IPS-NIHi11 (cell line): ENCODE measurements around the gene FAM185A.
A peak's percentile ranks its signal among the peaks of the same experiment; 100 is the strongest.
"Not testable (repeated sequence)": the region's sequence is repeated elsewhere in the genome, so short reads cannot be mapped to it uniquely, and the experiment has no call there.

Experiments
- DNase-seq: peaks from one replicate; pipeline ENCODE4 v3.0.0; 2012; ENCODE audit warnings: mixed read lengths, low spot score

FAM185A gene

DNA sequence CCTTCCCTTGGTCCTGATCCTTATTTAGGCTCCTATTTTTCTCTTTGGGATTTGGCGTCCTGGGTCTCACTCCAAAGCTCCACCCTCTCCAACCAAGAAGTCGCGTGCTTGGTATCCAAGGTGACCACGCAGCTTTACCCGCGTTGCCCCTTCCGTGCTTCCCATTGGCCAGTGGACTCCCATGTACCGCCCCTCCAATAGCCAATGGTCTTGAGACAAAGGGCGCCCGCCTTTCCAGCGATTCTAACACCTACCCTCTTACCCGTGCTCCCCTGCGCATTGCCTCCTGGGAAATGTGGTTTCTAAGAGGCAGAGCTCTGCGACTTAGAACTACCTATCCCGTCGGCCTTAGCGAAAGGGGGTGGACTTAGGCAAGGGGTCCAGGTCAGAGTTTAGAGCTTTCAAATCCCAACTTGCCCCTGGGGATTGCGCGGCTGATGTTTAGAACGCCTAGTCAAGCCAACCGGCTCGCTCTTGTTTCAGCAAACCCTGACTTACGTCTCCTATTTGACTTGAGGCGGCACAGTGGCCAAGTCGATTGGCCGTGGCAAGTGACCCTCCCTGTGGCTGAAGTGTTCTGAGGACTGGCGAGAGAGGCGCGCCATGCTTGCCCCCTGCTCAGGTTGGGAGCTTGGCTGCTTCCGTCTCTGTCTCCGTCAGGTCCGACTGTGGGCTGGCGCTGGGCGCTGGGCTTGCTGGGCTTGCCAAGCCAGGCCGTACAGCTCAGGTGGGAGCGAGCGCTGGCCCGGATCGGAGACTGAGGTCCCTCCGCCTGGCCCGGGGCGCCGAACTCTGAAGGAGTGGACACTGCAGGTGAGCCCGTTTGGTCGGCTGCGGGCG, at the start of gene FAM185A:
Gene FAM185A, plus strand, starts transcription at position 395 of the 840 bp plus-strand sequence. Its CDS starts 209 bp downstream, at position 604.
- DNase-seq = peak; percentile 94

DNA sequence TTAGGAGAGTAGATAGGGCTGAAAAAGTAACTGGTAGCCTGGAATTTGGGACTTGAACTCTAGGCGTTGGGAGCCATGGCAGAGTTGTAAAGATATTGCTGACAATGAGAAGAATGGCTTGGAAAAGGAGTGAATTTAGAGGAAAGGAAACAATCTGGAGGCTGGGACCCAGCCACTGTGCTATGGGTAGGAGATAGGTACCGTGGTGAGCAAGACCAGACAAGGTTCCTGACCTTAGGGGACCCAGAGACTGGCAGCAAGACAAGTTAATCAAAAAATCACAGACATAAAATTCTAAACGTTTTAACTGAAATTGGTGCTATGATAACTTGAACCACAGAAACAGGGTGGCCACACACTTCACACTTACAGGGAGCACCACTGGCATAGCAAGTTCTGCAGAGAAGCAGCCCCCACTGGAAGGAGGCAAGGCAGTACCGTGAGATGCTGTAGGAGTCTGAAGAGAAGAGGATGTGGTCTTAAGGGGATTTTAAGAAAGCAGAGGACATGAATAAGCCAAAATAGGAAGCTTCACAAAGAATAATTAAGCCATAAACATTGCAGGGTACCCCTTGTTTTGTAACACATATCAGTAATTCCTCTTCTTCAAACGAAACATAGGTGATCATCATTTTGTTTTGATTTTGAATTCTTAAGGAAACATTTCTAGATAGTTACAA, 35.6 kb upstream of the FAM185A start:
- not testable (repeated sequence) for DNase-seq

DNA sequence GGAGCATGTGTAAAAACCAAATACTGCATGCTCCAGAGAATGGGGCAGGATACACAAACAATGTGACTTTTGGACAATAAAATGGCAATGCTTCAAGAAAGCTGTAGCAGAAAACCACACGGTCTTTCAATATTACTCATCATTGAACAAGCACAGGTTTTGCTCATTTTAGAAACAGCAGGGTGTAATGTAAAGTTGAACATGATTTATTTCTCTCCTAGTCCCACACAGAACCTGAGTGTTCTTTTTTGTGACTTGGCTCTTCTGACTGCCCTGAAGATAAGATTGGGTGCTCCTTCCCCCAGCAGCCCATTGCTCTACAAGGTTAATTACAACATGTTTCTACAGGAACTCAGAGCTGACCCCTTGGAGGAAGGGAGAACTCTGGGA, 35.1 kb upstream of the FAM185A start:
- not testable (repeated sequence) for DNase-seq

DNA sequence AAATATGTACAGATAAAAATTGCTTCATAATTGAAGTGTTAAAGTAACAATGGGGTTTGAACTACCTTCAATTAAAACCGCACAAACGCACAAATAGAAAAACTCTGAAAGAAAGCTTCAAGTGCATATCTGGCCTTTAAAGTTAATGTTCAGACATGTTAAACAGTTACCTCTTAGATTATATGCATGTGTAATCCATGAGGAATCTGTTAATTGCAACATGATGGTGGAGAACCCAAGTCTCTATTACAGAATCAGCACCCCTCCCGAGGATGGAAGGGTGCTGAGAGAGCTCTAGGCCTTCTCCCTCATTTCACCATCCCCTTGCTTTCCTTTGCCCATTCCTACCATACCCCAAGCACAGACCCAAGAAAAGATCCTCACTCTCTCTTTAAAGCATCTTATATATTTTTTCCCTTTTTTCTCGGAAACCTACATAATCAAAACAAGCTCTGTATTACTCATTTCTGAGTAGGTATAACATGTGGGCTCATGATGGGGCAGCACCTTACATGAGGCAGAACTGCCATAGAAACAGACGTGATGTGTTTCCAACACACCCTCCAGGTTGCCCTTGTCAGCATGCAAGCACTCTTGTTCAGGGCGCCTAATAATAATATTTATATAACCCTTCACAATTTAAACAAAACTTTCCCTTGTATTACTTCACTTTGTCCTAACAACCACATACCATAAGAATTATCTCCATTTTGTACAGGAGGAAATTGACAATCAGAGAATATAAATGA, 33.9 kb upstream of the FAM185A start:
- DNase-seq = not testable (repeated sequence)

DNA sequence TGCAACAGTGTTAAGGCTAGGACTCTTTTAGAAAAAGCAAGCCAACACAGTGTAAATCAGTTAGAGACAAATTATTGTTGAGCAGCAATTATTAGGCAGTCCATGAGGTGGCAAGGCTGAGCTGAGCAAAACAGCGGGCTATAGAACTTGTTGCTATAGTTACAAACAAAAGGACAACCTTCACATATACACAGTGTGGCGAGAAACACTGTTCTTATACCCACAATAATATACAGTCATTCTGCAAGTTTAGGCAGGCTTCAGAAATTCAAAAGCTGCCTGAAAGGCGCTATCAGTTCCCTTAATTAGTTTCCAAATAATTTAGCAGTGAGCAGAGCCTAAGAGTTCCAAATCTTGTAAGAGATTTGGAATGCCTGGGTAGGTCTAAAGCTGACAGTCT, 33.1 kb upstream of the FAM185A start:
- not testable (repeated sequence) for DNase-seq

DNA sequence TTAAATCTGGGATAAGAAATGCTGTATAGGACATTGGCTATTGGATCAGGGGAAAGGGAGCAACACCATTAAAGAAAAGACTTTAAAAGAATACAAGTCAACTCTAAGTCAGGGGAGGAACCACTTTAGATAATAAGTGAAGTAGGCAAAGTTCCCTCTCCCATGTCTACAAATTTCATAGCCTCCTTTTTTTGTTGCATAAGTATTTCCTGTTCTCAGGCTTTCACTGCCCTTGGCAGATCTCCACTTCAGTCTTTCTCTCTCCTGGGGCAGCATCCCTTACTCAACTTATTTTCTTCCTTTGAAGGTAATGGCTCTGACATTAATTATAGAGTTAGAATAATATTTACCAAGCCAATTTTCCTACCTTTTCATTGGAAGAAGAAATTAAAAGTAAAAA, 30.3 kb upstream of the FAM185A start:
- DNase-seq = not testable (repeated sequence)

DNA sequence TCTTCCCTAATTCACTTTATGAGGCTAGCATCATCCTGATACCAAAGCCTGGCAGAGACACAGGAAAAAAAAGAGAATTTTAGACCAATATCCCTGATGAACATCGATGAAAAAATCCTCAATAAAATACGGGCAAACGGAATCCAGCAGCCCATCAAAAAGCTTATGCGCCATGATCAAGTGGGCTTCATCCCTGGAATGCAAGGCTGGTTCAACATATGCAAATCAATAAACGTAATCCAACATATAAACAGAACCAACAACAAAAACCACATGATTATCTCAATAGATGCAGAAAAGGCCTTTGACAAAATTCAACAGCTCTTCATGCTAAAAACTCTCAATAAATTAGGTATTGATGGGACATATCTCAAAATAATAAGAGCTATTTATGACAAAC, 22.6 kb upstream of the FAM185A start:
- not testable (repeated sequence) for DNase-seq

DNA sequence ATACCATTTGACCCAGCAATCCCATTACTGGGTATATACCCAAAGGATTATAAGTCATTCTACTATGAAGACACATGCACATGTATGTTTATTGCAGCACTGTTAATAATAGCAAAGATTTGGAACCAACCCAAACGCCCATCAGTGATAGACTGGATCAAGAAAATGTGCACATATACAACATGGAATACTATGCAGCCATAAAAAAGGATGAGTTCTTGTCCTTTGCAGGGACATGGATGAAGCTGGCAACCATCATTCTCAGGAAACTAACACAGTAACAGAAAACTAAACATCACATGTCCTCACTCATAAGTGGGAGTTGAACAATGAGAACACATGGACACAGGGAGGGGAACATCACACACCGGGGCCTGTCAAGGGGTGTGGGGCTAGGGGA, 19.1 kb upstream of the FAM185A start:
- not testable (repeated sequence) for DNase-seq

DNA sequence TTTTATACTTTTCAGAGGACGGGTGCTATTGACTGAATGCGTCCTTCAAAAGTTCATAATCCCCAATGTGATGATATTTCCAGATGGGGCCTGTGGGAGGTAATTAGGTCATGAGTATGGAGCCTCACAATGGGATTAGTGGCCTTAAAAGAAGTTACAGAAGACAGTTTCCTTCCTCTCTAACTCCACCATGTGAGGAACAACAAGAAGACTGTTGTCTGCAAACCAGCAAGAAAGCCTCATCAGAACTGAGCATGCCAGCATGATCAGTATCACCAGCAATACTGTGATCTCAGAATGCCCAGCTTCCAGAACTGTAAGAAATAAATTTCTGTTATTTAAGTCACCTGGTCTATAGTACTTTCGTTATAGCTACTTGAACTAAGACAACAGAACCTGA, 18.4 kb upstream of the FAM185A start:
- DNase-seq = not testable (repeated sequence)

DNA sequence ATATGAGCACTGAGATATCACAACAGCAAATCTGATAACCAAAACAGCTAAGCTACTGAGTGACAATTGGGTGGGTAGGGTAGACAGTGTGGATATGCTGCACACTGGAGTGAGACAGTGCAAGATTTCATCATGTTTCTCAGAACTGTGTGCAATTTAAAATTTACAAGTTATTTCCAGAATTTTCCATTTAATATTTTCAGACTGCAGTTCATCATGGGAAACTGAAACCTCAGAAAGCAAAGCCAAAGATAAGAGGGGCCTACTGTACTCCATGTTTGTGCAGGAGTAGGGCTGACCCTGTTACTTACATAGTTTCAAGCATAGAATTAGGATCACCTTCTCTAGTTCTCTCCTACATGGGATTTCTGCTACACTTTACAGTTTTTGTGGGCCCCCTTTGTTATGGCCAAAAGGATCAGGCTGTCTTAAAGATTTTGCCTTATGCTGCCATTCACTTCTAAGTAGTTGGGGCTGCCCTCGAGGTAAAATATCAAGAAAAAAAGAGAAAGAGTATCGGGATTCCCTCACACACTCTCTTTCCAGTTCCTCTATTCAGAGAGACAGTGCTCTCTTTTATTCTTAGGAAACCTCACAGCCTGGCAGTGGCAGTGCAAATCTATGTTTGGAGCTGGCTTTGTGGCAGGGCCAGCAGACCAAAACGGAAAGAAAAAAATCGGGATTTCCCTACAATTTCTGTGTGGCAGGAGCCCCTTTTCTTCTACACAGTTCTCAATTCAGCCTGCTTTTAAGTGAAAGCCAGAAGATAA, 6.6 kb upstream of the FAM185A start:
- DNase-seq = not testable (repeated sequence)

DNA sequence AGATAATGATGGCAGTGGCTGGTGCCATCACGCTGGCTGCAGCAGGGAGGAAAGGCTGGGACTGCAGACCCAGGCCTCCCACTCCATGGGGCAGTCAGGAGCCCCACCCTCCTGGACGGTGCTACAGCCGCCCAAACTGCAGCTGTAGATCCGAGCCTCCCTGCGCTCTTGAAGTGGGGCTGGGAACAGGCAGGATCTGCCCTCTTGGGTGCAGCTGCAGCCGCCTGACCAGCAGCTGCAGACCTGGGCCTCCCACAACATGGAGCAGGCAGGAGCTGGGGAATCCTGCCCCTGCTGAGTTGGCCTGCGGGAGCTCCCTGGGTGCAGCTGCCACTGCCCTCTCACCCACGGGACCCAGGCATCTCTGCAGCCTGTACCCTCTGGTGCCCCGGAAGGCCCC, 4.9 kb upstream of the FAM185A start:
- not testable (repeated sequence) for DNase-seq

DNA sequence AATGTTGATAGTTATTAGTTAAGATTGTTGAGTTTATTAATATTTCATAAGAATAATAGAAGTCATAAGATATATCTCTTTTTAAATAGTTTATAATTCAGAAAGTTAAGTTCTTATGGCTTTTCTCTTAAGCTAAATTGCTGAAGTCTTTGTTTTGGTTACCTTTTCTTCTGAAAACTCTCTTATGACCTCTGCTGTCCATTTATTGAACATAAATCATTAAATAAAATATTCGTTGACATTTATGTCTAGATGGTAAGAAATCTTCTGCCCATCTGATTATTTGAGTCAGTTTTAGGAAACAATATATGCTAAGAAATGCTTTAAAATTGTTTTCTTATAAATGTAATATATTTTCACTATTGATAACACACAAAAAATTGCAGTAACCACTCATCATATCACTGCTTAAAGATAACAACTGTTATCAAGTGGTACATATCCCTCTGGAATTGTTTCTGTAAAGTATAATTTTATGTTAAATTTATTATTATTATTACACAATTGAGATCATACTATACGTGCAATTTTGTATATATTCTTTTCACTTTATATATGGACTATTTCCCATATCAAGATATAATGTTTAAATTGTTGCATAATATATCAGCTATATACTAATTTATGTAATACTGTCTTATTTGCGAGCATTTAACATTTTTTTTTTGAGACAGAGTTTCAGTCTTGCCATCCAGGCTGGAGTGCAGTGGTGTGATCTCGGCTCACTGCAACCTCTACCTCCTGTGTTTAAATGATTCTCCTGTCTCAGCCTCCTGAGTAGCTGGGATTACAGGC, 3.1 kb upstream of the FAM185A start:
- not testable (repeated sequence) for DNase-seq

DNA sequence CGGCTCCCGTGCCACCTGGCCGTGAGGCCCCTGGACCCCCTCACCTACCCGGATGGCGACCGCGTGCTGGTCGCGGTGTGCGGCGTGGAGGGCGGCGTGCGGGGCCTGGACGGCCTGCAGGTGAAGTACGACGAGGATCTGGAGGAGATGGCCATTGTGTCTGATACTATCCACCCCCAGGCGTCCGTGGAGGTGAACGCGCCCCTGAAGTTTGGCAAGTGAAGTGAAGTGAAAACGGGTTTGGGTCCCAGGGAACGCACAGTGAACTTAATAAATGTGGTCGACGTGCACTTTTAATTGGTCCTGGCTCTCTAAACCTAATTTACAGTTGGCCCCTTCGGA, 617 bp downstream of the FAM185A start:
- DNase-seq = not testable (repeated sequence)

DNA sequence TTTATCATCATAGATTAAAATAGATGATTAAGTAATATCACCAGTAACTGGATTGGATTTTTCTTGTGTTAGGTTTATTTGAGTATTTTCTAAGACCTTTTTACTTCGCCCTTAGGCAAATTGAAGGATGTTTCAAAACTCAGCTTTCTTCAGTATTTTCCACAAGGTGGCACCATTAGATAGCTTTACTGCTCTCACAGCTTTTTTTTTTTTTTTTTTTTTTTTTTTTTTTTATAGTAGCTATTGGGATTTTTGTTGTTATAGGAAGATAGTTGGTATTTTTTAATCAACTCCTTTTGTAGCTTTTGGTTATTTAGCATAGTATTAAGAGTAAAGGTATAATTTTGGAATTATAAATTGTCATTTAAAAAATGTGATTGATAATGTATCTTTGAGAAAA, 9.4 kb downstream of the FAM185A start:
- not testable (repeated sequence) for DNase-seq

DNA sequence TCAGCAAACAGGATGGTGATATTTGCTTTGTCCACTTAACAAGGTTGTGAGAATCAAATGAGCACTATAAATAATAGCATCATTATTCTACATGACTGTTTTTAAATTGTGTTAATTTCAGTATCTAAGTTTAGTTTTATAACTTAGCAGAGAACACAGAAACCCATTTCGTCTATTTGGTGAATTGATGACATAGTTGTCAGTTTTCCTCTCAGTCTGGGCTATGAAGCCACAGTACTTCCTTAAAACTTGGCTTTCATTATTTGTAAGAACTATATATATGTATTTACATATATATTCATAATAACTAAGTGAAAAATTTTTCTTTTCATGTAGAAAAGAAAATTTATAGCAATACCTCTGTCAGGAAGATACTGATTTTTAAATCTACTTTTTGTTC, 11.1 kb downstream of the FAM185A start:
- DNase-seq = not testable (repeated sequence)

DNA sequence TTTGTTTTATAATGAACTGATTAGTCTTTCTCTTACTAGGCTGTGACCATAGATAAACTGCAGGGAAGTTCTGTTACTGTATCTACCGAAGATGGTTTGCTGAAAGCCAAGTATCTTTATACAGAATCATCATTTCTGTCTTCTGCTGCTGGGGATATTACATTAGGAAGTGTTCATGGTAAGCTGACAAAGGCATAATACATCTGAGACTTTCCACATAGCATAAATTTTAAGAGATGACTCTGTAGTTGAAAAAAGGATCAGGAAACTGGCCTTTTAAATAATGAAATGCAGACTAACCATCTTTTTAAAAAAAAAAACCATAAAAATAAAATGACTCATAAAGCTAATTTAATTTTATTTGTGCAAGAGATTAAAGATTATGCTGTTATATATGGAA, 12.4 kb downstream of the FAM185A start:
- not testable (repeated sequence) for DNase-seq

DNA sequence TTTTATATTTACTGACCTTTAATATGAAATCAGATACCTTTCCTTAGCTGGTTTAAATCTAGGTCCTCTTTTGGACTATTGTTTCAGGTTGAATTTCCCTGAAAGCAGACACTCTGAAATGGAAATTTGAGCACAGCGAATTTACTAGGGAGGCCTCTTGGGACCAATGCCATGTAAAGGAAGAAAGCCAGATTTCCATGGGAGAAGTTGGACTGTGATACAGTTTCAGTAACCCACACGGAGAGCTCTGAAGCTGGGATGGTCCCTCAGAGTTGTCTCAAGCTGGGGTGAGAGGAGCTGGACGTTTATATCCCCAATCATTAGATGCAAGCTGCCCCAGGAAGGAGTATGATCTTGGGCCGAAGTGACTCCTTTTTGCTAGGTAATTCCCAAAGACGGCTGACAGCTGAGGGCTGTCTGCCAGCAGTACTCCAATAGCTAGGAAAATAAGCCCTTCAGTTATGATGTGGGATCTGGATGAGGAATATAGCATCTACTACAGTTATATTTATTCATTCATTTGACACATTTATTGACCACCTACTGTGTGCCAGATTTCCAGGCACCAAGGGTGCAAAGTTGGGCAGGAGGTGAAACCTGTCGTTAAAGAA, 14.6 kb downstream of the FAM185A start:
- not testable (repeated sequence) for DNase-seq

DNA sequence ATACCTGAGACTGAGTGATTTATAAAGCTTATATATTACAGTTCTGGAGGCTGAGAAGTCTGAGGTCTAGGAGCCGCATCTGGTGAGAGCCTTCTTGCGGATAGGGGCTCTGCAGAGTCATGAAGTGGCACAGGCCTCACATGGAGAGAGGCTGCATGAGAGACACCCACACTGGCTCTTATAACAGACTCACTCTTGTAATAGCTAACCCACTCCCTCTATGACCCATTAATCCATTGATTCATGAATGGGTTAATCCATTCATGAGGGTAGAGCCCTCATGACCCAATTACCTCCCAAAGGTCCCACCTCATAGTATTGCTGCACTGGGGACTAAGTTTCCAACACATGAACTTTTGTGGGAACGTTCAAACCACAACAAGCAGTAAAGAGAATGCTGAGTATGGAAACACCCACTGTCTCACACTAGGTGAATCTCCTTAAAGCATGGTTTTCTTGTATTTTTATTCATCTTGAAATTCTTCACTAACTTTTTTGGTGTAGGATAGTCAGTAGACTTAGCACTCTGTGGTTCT, 20.9 kb downstream of the FAM185A start:
- DNase-seq = not testable (repeated sequence)

DNA sequence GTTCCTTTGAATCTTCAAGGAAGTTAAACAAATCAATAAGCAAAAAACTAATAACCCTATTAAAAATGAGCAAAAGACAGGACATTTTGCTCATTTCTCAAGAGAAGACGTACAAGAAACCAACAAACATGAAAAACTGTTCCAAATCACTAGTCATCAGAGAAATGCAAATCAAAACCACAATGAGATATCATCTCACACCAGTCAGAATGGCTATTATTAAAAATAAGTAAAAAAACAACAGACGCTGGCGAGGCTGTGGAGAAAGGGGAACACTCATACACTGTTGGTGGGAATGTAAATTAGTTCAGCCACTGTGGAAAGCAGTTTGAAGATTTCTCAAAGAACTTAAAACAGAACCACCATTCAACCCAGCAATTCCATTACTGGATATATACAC, 21.7 kb downstream of the FAM185A start:
- DNase-seq = not testable (repeated sequence)

DNA sequence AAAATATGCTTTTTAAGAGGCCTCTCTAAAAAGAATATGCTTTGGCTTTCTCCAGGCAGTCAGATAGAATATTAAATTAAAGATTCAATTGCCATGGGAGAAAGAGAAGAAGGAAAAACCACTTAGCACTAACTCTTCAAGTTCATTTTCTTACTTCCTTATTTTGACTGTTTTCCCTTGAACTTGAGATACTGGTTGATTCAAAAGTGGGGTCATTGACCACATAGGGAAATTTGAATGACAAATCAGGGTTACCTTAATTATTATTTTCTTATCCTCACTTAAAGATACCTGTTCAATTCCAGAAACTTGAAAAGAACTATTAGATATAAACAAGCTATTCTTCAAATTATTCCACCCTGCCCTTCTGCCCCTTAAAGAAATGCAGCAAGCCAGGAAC, 27.4 kb downstream of the FAM185A start:
- DNase-seq = not testable (repeated sequence)
